Anterior cingulate cortex (tissue), 58 donors: ENCODE measurements around the gene TMEM52.
A peak's percentile ranks its signal among the peaks of the same experiment; 100 is the strongest.

Experiments used
- DNase-seq, 58 donors: peaks; one replicate each; lab custom pipeline; 2025; lab: John Stamatoyannopoulos, UW

The TMEM52 gene

GRCh38 chr1:1928231-1929101, 9.4 kb upstream of the TMEM52 start:
- peak in 1 of 58 donors; percentile 31 for DNase-seq

- DNase-seq, result peak in 1 of 58 donors; percentile 31
These were observed 8.7 kb upstream of the TMEM52 start for GRCh38 chr1:1927751-1928150.

GRCh38 chr1:1926886-1927660, 8.0 kb upstream of the TMEM52 start:
- DNase-seq, result no peak

GRCh38 chr1:1926346-1926811, 7.3 kb upstream of the TMEM52 start:
- DNase-seq, result no peak

GRCh38 chr1:1925437-1926345, 6.6 kb upstream of the TMEM52 start:
- no peak for DNase-seq

- no peak for DNase-seq
These were observed 5.8 kb upstream of the TMEM52 start for GRCh38 chr1:1924849-1925248.

GRCh38 chr1:1924386-1924785, 5.3 kb upstream of the TMEM52 start:
- DNase-seq, result no peak

GRCh38 chr1:1922956-1923833, 4.1 kb upstream of the TMEM52 start:
- DNase-seq, result no peak

GRCh38 chr1:1922702-1922955, 3.5 kb upstream of the TMEM52 start:
- no peak for DNase-seq

GRCh38 chr1:1921901-1922701, 3.0 kb upstream of the TMEM52 start:
- DNase-seq, result no peak

- DNase-seq, result no peak
These were observed 2.4 kb upstream of the TMEM52 start for GRCh38 chr1:1921459-1921862.

GRCh38 chr1:1920608-1921458, 1.8 kb upstream of the TMEM52 start:
- DNase-seq, result no peak

GRCh38 chr1:1920057-1920607, 1.1 kb upstream of the TMEM52 start:
- DNase-seq, result no peak

GRCh38 chr1:1919304-1920056, 401 bp upstream of the TMEM52 start:
- DNase-seq, result peak in 57 of 58 donors; percentile 25 to 98 (median 87)

GRCh38 chr1:1917995-1918900, 831 bp downstream of the TMEM52 start:
- no peak for DNase-seq
